HG02623 (cell line): ENCODE measurements around the gene SLC9A3.

Experiments
- ATAC-seq: cut with Tn5 transposase; IDR thresholded peaks from one replicate; pipeline ENCODE4 v1.9.1; 2021; ENCODE audit warnings: moderate library complexity; ENCODE audit not compliant: unreplicated experiment

Gene SLC9A3

GRCh38 chr5:464843-465590 lies 59.2 kb downstream of the SLC9A3 start:
- ATAC-seq = no peak

- ATAC-seq = no peak
Measured at GRCh38 chr5:464446-464842, 59.8 kb downstream of the SLC9A3 start.

GRCh38 chr5:463952-464351 lies 60.3 kb downstream of the SLC9A3 start:
- no peak for ATAC-seq

GRCh38 chr5:463301-463700 lies 60.9 kb downstream of the SLC9A3 start:
- ATAC-seq = no peak

GRCh38 chr5:462051-462481 lies 62.2 kb downstream of the SLC9A3 start:
- ATAC-seq = no peak

GRCh38 chr5:460273-460625 lies 64.0 kb downstream of the SLC9A3 start:
- no peak for ATAC-seq

- ATAC-seq = no peak
Measured at GRCh38 chr5:459562-460272, 64.5 kb downstream of the SLC9A3 start.

GRCh38 chr5:458547-459353 lies 65.5 kb downstream of the SLC9A3 start:
- ATAC-seq = no peak

- no peak for ATAC-seq
Measured at GRCh38 chr5:457195-457961, 66.9 kb downstream of the SLC9A3 start.

GRCh38 chr5:456351-457194 lies 67.7 kb downstream of the SLC9A3 start:
- no peak for ATAC-seq

- ATAC-seq = no peak
Measured at GRCh38 chr5:455806-456205, 68.4 kb downstream of the SLC9A3 start.

GRCh38 chr5:454936-455335 lies 69.3 kb downstream of the SLC9A3 start:
- no peak for ATAC-seq

GRCh38 chr5:453725-454481 lies 70.3 kb downstream of the SLC9A3 start:
- no peak for ATAC-seq

- no peak for ATAC-seq
Measured at GRCh38 chr5:452978-453710, 71.1 kb downstream of the SLC9A3 start.

- ATAC-seq = no peak
Measured at GRCh38 chr5:451587-452458, 72.4 kb downstream of the SLC9A3 start.

- ATAC-seq = no peak
Measured at GRCh38 chr5:449151-449550, 75.1 kb downstream of the SLC9A3 start.

- no peak for ATAC-seq
Measured at GRCh38 chr5:448766-449090, 75.5 kb downstream of the SLC9A3 start.
